ENCODE data around the gene NMUR2. TPM values are rescaled to one million over a fixed set of nuclear protein-coding genes. Genes with fewer than 3 reads are reported as not detected.

The NMUR2 gene
- total RNA-seq, 1 donor from 2014 or later = 0.07 TPM

DNA sequence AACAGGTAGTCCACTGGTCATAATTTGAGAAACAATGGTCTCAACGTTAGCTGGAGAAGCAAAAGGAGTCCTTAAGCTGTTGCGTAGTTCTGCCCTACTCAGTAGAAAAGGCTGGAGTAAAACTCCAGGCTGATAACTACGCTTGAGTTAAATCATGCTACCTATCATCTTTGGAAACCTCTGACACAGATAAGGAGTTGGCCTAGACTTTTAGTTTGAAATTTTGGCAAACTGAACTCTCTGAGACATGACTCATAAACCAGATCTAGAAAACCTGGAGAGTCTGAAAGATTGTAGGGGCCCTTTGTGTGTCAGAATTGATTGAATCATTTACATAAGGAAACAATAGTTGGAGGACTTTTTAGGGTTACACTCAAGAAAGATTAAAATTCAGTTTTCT is 26.3 kb downstream of the NMUR2 start:
- no peak overlapping the region for H3K4me3 Mint-ChIP-seq
- no peaks in the 10 kb centered on the region for H4K20me1 ChIP-seq (ENCODE audit: low read depth)
- DNase-seq (ENCODE audit: low spot score) = no peak
- no peaks in the 10 kb centered on the region for H3K9me3 ChIP-seq (ENCODE audit: low read depth)
- no peaks in the 10 kb centered on the region for H3K36me3 ChIP-seq
- H3K27me3 ChIP-seq = no peaks in the 10 kb centered on the region
- no peaks in the 10 kb centered on the region for H3K4me1 ChIP-seq
- no peak overlapping the region for H3K4me3 ChIP-seq
- no peaks in the 10 kb centered on the region for H3K4me1 Mint-ChIP-seq
- no peaks in the 10 kb centered on the region for H3F3A ChIP-seq (ENCODE audit: low read depth)
- peaks cover 5% of the 10 kb centered on the region for H3K27me3 Mint-ChIP-seq (ENCODE audit: insufficient read depth, low read depth)
- TF ChIP-seq EZH2 (IDR thresholded peaks at IDR 0.05) = no peak
- TF ChIP-seq, protein P1, sequence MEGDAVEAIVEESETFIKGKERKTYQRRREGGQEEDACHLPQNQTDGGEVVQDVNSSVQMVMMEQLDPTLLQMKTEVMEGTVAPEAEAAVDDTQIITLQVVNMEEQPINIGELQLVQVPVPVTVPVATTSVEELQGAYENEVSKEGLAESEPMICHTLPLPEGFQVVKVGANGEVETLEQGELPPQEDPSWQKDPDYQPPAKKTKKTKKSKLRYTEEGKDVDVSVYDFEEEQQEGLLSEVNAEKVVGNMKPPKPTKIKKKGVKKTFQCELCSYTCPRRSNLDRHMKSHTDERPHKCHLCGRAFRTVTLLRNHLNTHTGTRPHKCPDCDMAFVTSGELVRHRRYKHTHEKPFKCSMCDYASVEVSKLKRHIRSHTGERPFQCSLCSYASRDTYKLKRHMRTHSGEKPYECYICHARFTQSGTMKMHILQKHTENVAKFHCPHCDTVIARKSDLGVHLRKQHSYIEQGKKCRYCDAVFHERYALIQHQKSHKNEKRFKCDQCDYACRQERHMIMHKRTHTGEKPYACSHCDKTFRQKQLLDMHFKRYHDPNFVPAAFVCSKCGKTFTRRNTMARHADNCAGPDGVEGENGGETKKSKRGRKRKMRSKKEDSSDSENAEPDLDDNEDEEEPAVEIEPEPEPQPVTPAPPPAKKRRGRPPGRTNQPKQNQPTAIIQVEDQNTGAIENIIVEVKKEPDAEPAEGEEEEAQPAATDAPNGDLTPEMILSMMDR (IDR thresholded peaks at IDR 0.05) = no peak
- no peak for TF ChIP-seq EZH2phosphoT487 (IDR thresholded peaks at IDR 0.05)
- no peaks in the 10 kb centered on the region for H3K36me3 Mint-ChIP-seq
- no peak overlapping the region for H3K27ac Mint-ChIP-seq
- H3K9ac ChIP-seq = no peak overlapping the region
- peaks cover 2% of the 10 kb centered on the region for H3K9me3 Mint-ChIP-seq
- no peak overlapping the region for H3K4me2 ChIP-seq
- no peaks in the 10 kb centered on the region for H3K79me2 ChIP-seq (ENCODE audit: low read depth)
- H3K27ac ChIP-seq = no peak overlapping the region
- peak overlapping the region; percentile 51 for H2AFZ ChIP-seq (replicated peaks)

DNA sequence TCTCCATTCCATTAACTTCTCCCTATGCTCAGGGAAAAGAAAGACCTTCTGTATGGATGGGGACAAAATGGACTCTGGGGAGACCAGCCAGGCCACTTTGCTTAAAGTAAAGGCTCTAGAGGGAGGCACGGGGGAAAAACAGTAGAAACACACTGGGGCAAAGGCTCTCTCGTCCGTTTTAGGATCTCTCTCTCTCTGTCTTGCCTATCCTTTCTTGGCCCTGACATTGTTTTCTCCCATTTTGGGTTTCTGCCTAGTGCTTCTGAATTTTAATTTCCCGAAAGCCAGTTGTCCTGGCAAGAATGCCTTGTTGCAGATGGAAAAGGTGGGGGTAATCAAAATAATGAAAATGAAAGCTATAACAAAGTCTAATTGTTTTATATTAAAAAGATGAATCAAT is 28.2 kb downstream of the NMUR2 start:
- Histone ChIP-seq H3K4me1 (no peaks in the 10 kb centered on the region), H3K9me3 (ENCODE audit: low read depth) (no peaks in the 10 kb centered on the region), H3K4me3 (no peak overlapping the region), H3F3A (ENCODE audit: low read depth) (no peaks in the 10 kb centered on the region), H3K79me2 (ENCODE audit: low read depth) (no peaks in the 10 kb centered on the region), H3K36me3 (no peaks in the 10 kb centered on the region), H3K27me3 (no peaks in the 10 kb centered on the region), H3K27ac (no peak overlapping the region), H3K4me2 (no peak overlapping the region), H4K20me1 (ENCODE audit: low read depth) (no peaks in the 10 kb centered on the region), H2AFZ (replicated peaks) (no peak overlapping the region), H3K9ac (no peak overlapping the region)
- no peak for DNase-seq (ENCODE audit: low spot score)
- peaks cover under 1% of the 10 kb centered on the region for H3K9me3 Mint-ChIP-seq
- H3K4me1 Mint-ChIP-seq = no peaks in the 10 kb centered on the region
- H3K4me3 Mint-ChIP-seq = no peak overlapping the region
- H3K27me3 Mint-ChIP-seq (ENCODE audit: insufficient read depth, low read depth) = peaks cover 5% of the 10 kb centered on the region
- no peaks in the 10 kb centered on the region for H3K36me3 Mint-ChIP-seq
- no peak overlapping the region for H3K27ac Mint-ChIP-seq
- no peak for TF ChIP-seq EZH2 (IDR thresholded peaks at IDR 0.05)

DNA sequence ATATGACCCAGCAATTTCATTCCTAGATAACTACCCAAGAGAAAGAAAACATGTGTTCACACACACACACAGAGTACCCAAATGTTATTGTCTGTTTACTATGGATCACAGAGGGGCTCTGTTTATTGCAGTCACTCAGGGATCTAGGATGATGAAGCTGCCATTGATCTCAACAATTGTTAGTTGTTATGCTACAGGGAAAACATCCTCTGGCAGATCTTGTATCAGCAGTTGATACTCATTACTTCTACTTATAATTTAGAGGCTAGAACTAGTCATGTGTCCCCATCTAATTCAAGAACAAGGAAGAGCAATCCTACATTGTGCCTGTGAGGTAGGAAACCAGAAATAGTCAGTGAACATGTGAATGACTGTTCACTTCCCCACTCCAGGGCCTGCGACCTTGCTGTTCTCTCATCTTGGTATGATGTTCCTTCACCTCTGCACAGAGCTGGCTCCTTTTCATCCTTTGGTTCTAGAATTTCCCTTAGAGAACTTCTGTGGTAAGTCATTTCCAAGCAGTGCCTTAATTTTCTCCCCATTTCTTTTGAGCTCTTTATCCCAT is 30.3 kb downstream of the NMUR2 start:
- Histone ChIP-seq H3K36me3 (no peaks in the 10 kb centered on the region), H3K4me2 (no peak overlapping the region), H3K27me3 (no peaks in the 10 kb centered on the region), H3K4me1 (no peaks in the 10 kb centered on the region), H3K79me2 (ENCODE audit: low read depth) (no peaks in the 10 kb centered on the region), H3F3A (ENCODE audit: low read depth) (no peaks in the 10 kb centered on the region), H3K9ac (no peak overlapping the region), H3K4me3 (no peak overlapping the region), H3K9me3 (ENCODE audit: low read depth) (no peaks in the 10 kb centered on the region), H3K27ac (no peak overlapping the region), H4K20me1 (ENCODE audit: low read depth) (no peaks in the 10 kb centered on the region), H2AFZ (replicated peaks) (no peak overlapping the region)
- no peaks in the 10 kb centered on the region for H3K9me3 Mint-ChIP-seq
- no peak overlapping the region for H3K27ac Mint-ChIP-seq
- no peak for DNase-seq (ENCODE audit: low spot score)
- H3K4me3 Mint-ChIP-seq = no peak overlapping the region
- TF ChIP-seq EZH2 (IDR thresholded peaks at IDR 0.05) = no peak
- TF ChIP-seq, protein P1 (IDR thresholded peaks at IDR 0.05) = no peak
- no peak for TF ChIP-seq EZH2phosphoT487 (IDR thresholded peaks at IDR 0.05)
- H3K4me1 Mint-ChIP-seq = no peaks in the 10 kb centered on the region
- H3K27me3 Mint-ChIP-seq (ENCODE audit: insufficient read depth, low read depth) = peaks cover 3% of the 10 kb centered on the region
- no peaks in the 10 kb centered on the region for H3K36me3 Mint-ChIP-seq

DNA sequence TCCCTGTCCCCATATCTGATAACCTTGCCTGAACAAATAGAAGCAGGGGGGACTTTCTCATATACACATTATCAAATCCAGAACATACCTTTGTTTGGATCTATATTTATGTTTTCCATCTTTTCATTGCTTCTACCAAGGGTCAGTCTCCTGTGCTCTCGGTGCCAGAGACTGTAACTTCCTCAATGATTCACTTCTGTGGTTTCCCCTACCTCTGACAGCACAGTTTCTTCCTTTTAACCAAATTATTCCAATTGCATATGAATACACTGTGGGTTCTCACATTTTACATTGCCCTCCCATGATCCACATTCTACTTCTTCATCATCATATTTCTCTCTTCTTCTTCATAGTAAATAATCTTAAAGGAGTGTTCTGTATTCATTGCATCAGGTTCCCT is 32.2 kb downstream of the NMUR2 start:
- TF ChIP-seq, protein P1 (IDR thresholded peaks at IDR 0.05) = no peak
- TF ChIP-seq EZH2 (IDR thresholded peaks at IDR 0.05) = no peak
- no peak for TF ChIP-seq EZH2phosphoT487 (IDR thresholded peaks at IDR 0.05)
- Histone ChIP-seq H3K27me3 (no peaks in the 10 kb centered on the region), H3K79me2 (ENCODE audit: low read depth) (no peaks in the 10 kb centered on the region), H3K36me3 (no peaks in the 10 kb centered on the region), H3K4me1 (no peaks in the 10 kb centered on the region), H4K20me1 (ENCODE audit: low read depth) (no peaks in the 10 kb centered on the region), H3K4me3 (no peak overlapping the region), H3F3A (ENCODE audit: low read depth) (no peaks in the 10 kb centered on the region), H3K27ac (no peak overlapping the region), H3K4me2 (no peak overlapping the region), H3K9me3 (ENCODE audit: low read depth) (no peaks in the 10 kb centered on the region), H2AFZ (replicated peaks) (no peak overlapping the region), H3K9ac (no peak overlapping the region)
- DNase-seq (ENCODE audit: low spot score) = no peak
- no peak overlapping the region for H3K27ac Mint-ChIP-seq
- no peak overlapping the region for H3K4me3 Mint-ChIP-seq
- H3K27me3 Mint-ChIP-seq (ENCODE audit: insufficient read depth, low read depth) = peaks cover 3% of the 10 kb centered on the region
- no peaks in the 10 kb centered on the region for H3K36me3 Mint-ChIP-seq
- H3K4me1 Mint-ChIP-seq = no peaks in the 10 kb centered on the region
- no peaks in the 10 kb centered on the region for H3K9me3 Mint-ChIP-seq

Data from neural progenitor cell (in vitro differentiated cells).